Activated CD4-positive, alpha-beta T cell treated with anti-CD3 and anti-CD28 coated beads, Interleukin-2, amount 50 U/mL, for 1 hour (primary cell): ENCODE data around the gene NTN4.
"Not testable (repeated sequence)": the region's sequence is repeated elsewhere in the genome, so short reads cannot be mapped to it uniquely, and the experiment has no call there.

Experiments
- DNase-seq: peaks from one replicate; pipeline ENCODE4 v3.0.0-alpha.2; 2020

Gene NTN4

DNA sequence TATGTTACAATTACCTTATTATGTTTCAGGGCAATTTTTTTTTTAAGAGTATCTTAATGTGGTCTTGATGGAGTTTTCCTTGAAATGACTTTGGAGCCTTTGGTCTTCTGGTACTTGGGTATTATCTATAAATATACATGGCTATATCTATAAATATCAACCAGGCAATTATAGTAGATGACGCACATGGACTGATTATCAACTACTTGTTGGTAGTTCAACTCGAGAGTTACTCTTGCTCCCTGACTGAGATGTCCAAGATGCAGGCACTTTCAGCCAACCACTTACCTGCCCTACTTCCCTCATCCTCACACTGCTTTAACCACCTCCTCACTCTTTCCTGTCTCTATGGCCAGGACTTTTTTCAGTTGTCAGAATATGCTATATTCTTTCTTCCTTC, 85.4 kb downstream of the NTN4 start:
- no peak for DNase-seq

DNA sequence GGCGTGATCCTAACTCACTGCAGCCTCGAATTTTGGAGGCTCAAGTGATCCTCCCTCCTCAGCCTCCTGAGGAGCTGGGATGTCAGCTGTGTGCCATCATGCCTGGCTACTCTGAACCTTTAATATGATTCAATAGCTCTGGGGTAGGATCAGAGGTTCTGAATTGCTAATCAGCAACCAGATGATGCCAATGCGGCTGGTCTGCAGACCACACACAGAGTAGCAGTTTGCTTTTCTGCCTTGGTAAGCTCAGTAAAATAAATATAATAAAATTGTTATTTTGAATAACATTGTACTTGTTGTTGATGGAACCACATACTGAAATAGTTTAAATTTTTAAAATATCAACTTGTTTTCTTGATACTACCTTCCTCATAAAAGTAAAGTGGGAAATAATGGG, 86.6 kb downstream of the NTN4 start:
- DNase-seq = no peak

DNA sequence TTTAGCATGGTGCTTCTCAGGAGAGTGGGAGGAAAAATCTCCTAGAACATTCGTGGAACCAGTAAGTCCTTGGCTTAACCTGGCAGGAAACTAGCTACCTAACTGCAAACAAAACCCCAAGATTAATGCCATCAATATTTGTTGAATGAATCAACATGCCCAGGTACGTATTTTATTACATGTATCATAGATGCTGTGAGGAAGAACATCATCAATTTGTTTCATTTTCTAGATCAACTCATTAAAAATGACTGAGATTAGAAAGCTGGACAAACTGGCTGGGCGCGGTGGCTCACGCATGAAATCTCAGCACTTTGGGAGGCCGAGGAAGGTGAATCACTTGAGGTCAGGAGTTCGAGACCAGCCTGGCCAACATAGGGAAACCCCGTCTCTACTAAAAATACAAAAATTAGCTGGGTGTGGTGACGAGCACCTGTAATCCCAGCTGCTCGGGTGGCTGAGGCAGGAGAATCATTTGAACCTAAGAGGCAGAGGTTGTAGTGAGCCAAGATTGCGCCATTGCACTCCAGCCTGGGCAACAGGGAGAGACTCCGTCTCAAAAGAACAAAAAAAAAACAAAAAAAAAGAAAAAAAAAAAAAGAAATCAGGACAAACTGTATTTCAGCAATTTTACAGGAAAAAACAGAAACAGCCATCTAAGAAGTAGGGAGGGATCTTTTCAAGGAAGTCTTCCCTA, 88.7 kb downstream of the NTN4 start:
- no peak for DNase-seq

DNA sequence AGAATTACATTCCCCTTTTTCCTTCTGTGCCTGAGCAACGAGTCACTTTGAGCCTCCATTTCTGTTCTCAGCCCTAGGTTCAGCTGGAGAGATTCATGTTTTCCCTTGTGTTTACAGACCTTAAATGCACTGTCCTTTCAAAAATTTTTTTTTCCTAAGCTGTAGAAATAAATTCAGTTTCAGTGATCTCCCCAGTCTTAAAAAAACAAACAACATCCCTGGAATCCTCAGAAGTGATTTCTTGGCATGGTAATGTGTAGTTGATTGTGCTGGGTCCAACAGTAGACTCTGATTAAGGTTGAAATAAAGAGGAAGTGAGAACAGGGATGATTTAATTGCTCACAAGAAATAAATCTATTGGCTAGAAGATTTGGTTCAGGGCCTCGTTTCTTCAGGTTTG, 89.3 kb downstream of the NTN4 start:
- no peak for DNase-seq

DNA sequence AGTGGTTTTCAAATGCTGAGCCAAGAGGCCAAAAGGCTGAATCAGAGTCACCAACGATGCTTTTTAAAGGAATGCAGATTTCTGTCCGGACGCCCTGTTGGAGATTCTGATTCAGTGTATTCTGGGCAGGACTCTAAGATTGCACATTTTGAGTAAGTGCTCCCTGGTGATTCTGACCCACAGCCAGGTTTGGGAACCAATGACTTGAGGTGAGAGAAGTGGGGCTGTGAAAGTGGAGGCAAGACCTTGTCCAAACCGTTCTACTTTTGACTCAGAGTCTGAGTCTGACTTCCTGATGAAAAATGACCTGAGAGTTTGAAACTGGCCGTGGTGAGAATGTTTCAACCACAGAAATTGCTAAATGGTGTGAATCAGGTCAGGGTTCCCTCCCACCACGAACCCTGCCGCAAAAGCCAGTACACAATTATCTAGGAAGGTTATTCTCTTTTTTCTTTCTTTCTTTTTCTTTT, 90.2 kb downstream of the NTN4 start:
- DNase-seq = no peak

DNA sequence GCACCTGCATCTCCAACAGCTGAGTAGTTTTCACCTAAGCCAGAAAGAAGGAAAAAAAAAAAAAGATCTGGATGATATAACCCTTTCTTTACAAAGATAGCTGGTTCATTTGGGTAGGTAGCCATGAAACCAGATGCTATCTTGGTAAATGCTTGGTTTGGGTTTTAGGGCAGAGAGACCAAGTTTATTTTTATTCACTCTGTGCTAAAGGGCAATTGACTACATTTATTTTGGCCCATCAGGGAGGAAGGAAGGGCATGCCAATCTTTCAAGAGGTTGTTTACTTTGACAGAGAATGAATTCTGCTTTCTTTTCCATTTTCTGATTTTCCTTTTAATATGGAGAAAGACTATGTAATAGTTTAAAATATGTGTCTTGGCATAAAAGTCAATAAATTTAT, 91.0 kb downstream of the NTN4 start:
- DNase-seq = no peak

DNA sequence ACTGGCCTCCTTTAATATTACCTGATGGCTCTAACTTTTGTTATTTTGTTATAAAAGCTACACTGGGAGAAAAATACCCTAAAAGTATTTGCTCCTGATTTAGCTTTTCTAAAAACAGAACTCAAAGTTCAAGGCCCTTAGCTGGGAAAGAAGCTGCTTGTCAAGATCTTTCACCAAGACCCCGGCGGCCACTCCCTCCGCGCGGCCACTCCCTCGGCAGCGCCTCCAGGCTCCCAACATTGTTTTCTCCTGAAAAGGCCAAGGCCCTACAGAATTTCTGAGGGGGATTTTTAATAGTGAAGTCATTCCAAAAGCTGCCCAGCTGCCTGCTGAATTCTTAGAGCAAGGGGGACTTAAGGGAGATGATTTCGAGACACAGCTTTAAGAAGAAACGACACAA, 96.4 kb downstream of the NTN4 start:
- DNase-seq = no peak

DNA sequence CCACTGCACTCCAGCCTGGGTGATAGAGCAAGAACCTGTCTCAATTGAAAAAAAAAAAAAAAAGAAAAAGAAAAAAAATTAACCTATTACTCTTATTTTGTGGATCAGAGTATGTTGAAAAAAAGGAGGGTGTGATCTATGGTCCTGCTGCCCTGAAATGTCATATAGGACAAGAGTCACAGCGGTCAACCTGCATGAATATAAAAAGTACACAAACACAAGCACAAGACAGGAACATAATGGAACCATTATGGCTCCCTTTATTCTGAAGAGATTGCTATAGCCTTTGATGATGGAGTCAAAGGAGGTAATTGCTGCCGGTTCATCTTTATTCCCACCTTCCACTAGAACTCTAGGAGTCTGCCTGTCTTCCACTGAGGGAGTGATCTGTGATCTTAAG, 96.9 kb downstream of the NTN4 start:
- no peak for DNase-seq

DNA sequence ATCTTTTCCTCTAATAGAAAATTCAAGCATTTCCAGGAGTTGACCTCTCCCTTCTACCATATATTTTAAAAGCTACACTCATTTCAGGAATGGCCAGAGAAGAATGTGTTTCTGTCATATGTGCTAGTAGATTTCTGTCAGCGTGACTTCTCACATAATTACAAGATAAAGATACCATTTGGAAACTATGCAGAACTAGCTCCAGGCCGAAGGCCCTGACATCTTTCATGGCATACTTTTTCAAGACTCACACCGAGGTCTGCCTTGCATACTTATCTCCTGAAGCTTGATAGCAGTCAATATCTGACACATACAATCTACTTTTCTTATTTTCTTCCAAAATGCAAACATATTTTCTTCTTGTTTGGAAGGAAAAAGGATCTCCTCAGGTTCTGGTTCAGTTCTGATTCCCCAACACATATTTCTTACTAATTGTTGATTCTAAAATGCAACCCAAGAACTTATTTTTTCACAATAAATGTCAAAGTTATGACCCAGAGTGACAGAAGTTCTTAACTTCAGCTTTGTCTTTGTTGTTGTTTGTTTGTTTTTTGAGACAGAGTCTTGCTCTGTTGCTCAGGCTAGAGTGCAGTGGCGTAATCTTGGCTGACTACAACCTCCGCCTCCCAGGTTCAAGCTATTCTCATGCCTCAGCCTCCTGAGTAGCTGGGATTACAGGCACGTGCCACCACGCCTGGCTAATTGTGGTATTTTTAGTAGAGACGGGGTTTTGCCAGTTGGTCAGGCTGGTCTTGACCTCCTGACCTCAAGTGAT, 99.5 kb downstream of the NTN4 start:
- no peak for DNase-seq

DNA sequence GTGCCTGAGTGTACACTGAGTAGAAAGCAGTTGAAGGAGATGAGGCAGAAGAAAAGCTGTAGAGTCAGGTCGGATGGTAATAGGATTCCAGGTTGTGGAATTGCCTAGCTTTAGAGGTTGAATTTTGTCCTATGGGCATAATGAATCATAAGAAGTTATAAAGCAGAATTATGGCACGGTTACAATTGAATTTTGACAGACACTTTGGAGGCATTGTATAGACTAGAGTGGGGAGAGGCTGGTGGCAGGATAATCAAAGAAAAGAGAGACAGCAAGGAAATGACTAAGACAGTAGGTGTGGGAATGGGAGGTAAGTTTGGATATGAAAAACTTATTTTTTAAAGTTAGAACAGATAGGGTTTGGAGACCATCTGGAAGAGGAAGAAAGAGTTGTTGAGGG, 102.6 kb downstream of the NTN4 start:
- no peak for DNase-seq

DNA sequence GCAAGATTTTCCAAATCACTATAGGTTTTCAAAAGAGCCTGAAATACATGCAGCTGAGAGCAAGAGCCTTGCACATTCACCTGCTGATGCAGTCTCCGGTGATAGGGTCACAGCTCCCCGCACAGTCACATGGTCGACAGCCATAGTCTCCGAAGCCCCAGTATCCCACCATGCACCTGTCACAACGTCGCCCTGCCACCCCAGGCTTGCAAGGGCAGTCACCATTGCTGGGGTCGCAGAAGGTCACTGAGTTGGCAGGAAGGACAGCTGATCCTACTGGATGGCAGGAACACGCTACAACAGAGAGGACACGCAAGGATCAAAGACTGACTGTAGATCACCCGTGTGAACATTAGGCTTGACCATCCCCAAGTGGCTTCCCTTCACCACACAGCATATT, 107.1 kb downstream of the NTN4 start:
- no peak for DNase-seq

DNA sequence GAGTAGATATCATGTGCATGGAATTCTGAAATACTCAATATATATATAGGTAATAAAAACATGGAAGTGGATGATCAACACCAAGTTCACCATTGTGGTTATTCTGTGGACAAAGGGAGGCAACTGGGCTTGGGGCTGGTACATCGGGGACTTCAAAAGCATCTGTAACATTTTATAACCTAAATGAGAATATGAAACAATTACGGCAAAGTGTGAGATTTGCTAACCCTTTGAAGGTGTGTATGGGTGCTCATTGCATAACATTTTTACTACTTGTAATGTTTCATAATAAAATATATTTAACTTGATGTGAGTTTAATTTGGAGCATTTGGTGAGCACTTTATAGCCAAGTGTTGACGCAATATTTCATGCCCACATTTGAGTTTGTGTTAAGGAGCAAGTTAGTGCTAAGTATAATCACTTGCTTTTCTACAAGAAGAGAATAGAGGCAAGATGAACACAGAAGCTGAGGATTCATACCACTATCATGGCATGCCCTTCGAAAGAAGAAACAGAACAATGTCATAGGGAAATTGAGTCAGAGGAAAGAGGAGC, 109.3 kb downstream of the NTN4 start:
- no peak for DNase-seq

DNA sequence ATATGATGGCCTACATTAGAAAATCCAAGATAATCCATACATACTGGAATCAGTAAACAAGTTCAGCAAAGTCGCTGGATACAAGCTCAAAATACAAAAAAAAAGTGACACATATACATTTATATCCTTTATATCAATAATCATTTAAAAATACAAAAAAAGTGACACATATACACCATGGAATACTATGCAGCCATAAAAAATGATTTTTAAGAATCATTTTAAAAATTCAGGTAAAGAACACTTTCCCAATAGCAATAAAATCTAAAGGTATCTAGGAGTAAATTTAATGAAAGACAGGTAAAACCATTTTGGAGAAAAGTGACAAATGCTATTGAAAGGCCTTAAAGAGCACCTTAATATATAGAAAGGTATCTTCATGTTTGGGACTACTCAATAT, 111.9 kb downstream of the NTN4 start:
- DNase-seq = no peak

DNA sequence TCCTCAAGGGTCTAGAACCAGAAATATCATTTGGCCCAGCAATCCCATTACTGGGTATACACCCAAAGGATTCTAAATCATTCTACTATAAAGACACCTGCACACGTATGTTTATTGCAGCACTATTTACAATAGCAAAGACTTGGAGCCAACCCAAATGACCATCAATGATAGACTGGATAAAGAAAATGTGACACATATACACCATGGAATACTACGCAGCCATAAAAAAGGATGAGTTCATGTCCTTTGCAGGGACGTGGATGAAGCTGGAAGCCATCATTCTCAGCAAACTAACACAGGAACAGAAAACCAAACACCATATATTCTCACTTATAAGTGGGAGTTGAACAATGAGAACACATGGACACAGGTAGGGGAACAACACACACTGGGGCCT, 112.8 kb downstream of the NTN4 start:
- not testable (repeated sequence) for DNase-seq

DNA sequence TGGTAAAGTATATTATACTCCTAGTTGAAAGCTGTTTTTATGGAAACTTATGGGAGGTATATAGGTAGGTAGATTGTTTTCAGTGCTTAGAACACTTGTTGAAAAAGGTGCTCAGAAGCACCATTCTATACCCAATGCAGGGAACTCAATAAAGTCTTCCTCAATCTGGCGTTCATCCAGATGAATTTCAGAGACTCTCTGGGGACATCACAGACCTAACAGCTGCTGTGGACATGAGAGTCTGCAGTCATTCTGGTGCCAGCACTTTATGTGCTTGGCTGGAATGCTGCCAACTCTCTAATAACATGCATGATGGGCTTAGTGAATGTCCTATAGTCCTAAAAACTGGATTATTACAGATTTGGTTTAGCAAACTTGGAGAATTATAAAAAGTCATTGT, 115.9 kb downstream of the NTN4 start:
- DNase-seq = no peak

DNA sequence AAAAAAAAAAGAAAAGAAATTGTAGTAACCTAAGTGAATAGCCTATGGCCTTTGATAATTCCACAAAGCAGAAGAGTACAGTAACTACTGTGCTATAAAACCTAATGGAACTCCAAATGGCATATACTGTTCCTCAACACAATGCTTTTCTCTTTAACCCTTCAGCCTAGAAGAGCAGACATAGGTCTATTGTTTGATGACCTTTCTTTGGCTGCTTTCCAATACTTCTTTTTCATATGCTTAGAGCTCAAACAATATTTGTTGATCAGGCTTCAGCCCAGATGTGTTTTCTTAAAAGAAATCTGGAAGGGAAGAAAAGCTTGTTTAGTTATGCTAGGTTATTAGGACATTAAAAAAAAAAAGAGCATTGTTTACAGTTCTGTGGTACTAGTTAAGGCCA, 116.4 kb downstream of the NTN4 start:
- DNase-seq = no peak

DNA sequence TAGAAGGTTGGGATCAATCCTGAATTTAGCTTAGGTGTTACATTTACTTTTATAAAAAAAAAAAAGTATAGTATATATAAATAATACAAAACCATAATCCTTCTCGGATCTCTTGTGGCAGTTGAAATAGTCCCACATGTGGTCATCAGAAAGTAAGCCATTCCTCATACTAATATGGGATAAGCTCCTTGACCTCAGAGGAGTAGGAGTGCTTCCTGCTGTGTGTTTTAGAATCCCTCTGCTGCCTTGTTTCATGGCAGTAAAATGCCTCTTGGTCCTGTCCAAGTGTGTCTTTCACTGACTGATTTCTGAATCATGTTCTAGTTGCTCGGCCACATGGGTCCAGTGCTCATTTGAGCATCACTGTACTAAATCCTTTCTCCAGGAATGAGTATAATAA, 117.0 kb downstream of the NTN4 start:
- DNase-seq = no peak

DNA sequence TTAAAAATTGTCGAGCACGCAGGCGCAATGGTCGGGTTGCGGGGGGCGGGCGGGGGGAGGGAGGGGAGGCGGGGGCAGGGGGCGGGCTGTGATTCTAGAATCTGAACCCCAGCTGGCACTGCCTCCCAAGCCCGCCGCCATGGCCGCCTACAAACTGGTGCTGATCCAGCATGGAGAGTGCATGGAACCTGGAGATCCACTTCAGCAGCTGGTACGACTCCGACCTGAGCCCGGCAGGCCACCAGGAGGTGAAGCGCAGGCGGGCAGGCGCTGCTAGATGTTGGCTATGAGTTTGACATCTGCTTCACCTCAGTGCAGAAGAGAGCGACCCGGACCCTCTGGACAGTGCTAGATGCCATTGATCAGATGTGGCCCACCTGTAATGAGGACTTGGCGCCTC, 118.4 kb downstream of the NTN4 start:
- no peak for DNase-seq

DNA sequence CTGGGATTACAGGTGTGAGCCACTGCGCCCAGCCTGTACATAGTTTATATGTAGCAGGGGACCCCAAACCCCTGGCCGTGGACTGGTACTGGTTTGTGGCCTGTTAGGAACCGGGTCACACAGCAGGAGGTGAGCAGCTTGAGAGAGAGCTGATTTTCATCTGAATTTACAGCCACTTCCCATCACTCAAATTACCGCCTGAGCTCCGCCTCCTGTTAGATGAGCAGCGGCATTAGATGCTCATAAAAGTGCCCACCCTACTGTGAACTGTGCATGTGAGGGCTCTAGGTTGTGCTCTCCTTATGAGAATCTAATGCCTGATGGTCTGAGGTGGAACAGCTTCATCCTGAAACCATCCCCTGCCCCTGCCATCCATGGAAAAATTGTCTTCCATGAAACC, 119.3 kb downstream of the NTN4 start:
- no peak for DNase-seq

DNA sequence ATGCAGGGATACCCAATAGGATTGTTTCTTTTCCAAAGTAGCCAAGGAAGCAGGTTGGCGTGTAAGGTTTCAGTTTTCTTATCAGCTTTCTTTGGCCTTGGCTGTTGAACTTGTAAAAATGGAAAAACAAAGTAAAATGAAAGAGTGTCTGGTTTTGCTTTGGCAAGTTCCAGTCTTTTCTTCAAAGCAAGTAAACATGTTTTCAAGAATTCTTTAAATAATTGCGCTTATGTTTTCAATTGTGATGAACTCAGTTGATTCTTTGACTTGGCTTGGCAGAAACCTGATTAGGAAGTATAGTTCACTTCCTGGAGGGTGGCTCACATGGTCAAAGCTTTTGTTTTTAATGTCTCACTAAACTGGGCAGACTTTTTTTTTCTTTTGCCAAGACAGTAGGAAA, 127.0 kb downstream of the NTN4 start:
- no peak for DNase-seq

DNA sequence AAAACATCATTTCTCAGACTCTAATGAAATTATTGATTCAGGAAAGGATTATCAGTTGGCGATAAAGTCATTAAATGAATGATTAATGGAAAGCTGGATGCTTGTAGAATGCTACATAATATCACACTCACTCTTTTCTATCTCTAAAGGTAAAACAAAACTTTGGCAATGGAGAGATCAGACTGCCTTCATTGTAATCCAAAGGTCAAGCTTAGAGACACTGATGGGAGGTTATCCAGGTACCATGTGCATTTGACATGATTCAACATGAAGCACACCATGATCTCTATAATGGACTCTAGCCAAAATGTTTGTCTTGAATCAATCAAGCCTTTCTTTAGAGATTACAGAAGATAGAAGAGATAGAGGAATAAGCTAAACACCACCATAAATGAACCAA, 129.2 kb downstream of the NTN4 start:
- no peak for DNase-seq

DNA sequence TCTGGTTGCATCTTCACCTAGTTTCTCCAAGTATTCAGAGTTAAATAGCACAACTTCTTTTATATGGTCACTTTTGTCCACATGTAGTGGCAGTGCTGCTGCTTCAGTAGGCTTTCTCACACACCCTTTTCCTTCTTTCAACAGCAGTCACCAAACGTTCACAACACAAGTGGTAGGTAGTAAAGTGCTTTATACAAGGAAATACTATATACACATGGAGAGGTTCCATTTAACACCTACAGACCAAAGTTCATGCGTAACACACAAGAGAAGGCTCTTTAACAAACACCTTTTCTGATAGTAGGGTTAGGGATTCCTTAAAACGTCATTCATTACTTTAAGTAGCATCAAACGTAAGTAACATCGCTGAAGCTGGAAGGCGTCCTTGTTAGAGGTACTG, 132.2 kb downstream of the NTN4 start:
- no peak for DNase-seq

DNA sequence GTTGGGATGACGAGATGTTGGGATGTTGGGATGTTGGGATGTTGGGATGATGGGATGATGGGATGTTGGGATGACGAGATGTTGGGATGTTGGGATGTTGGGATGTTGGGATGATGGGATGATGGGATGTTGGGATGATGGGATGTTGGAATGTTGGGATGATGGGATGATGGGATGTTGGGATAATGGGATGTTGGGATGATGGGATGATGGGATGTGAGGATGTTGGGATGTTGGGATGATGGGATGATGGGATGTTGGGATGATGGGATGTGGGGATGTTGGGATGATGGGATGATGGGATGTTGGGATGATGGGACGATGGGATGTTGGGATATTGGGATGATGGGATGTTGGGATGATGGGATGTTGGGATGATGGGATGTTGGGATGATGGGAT, 135.9 kb downstream of the NTN4 start:
- DNase-seq = not testable (repeated sequence)

DNA sequence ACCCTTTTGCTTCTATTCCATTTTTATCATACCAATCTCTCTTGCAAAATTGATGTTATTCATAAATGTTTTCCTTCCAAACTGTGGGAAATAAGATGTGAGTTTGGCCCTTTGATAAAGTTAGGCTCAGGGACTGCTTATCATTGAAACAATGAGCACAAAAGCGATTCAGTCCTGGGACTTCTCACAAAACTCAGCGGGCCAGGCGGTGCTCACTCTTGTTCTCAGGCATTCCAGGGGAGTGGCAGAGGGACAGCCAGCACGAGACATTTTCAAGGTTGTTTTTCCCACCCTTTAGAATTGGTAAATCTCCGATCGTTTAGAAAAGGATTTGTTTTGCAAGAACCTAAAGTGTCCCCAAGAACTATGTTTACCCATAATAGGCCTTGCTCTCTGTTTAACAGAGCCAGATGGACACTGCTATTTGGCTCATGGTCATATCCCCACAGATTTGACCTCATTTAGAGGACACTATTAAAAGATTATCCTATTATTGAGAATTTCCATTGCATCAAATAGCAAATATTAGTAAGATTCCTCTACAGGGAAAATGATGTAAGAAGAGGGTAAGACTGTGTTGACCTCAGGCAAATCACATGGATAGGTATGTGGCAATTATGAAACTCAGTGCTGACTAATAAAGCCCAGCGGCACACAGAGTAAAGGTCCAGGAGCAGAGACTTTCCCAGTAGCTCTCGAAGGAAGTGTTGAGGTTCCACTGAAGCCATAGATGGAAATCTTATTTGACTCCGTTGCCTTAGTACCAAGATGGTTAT, 136.6 kb downstream of the NTN4 start:
- no peak for DNase-seq
